Measurements from ENCODE around the gene WWC1.
"Not testable (repeated sequence)": the region's sequence is repeated elsewhere in the genome, so short reads cannot be mapped to it uniquely, and the experiment has no call there.

The WWC1 gene

GRCh38 chr5:168424594-168425323 is 133.3 kb downstream of the WWC1 start:
- H3K4me3 Mint-ChIP-seq = no peak overlapping the region
- no peaks in the 10 kb centered on the region for H3K36me3 Mint-ChIP-seq (ENCODE audit: low read depth)
- no peak overlapping the region for H3K27ac Mint-ChIP-seq
- H3K4me1 Mint-ChIP-seq (ENCODE audit: low read depth) = no peaks in the 10 kb centered on the region
- H3K27me3 Mint-ChIP-seq (ENCODE audit: low read depth) = no peaks in the 10 kb centered on the region
- H3K9me3 Mint-ChIP-seq = no peaks in the 10 kb centered on the region

GRCh38 chr5:168426007-168426863 is 134.8 kb downstream of the WWC1 start:
- Mint-ChIP-seq H3K4me1 (ENCODE audit: low read depth) (no peaks in the 10 kb centered on the region), H3K9me3 (no peaks in the 10 kb centered on the region), H3K27me3 (ENCODE audit: low read depth) (no peaks in the 10 kb centered on the region)

GRCh38 chr5:168426864-168427172 is 135.4 kb downstream of the WWC1 start:
- H3K36me3 Mint-ChIP-seq (ENCODE audit: low read depth) = no peaks in the 10 kb centered on the region
- no peaks in the 10 kb centered on the region for H3K4me1 Mint-ChIP-seq (ENCODE audit: low read depth)
- no peaks in the 10 kb centered on the region for H3K9me3 Mint-ChIP-seq
- no peaks in the 10 kb centered on the region for H3K27me3 Mint-ChIP-seq (ENCODE audit: low read depth)
- H3K4me3 Mint-ChIP-seq = no peak overlapping the region
- no peak overlapping the region for H3K27ac Mint-ChIP-seq

More at GRCh38 chr5:168426007-168426863, 134.8 kb downstream of the WWC1 start:
- Mint-ChIP-seq H3K27ac (no peak overlapping the region), H3K4me3 (no peak overlapping the region), H3K36me3 (ENCODE audit: low read depth) (no peaks in the 10 kb centered on the region)

GRCh38 chr5:168427224-168427623 is 135.8 kb downstream of the WWC1 start:
- H3K27me3 Mint-ChIP-seq (ENCODE audit: low read depth) = no peaks in the 10 kb centered on the region
- no peak overlapping the region for H3K27ac Mint-ChIP-seq
- no peaks in the 10 kb centered on the region for H3K4me1 Mint-ChIP-seq (ENCODE audit: low read depth)
- H3K4me3 Mint-ChIP-seq = no peak overlapping the region
- no peaks in the 10 kb centered on the region for H3K36me3 Mint-ChIP-seq (ENCODE audit: low read depth)
- H3K9me3 Mint-ChIP-seq = no peaks in the 10 kb centered on the region

DNA sequence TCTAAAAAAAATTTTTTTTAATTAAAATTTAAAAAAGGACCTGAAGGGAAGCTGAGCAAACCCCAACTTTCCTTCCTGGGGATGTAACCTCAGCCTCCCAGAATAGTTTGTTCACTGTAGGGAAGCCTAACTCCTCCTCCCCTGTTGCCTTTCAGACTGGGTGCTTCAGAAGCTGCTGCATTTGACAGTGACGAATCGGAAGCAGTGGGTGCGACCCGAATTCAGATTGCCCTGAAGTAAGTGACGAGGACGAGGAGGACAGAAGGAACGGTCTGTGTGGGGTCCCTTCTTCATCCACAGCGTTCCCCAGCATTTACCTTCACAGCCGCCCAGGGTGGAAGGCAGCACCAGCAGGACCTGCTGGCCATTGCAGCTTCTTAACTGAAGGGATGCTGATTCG is 137.1 kb downstream of the WWC1 start:
- no peak overlapping the region for H3K27ac Mint-ChIP-seq
- no peaks in the 10 kb centered on the region for H3K36me3 Mint-ChIP-seq (ENCODE audit: low read depth)
- H3K9me3 Mint-ChIP-seq = no peaks in the 10 kb centered on the region
- no peak overlapping the region for H3K4me3 Mint-ChIP-seq
- no peaks in the 10 kb centered on the region for H3K4me1 Mint-ChIP-seq (ENCODE audit: low read depth)
- no peaks in the 10 kb centered on the region for H3K27me3 Mint-ChIP-seq (ENCODE audit: low read depth)

DNA sequence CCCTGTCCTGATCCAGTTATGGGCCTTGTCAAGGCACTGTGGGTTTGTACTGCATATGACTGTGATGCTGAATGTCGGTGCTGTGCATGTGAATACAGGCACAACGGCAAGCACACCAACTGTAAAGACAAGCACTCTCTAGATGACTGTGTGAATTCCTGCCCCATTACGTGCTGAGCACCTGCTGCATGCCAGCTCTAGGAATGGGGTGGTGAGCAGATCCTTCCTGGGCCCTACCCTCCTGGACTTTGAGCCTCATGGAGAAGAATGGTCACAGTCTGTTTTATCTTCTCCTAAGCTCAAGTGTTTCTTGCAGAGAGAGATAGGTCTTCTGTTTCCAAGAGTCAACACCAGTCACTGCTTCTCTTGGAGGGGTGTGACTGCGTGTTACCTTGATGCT is 138.9 kb downstream of the WWC1 start:
- H3K27me3 Mint-ChIP-seq (ENCODE audit: low read depth) = no peaks in the 10 kb centered on the region
- H3K36me3 Mint-ChIP-seq (ENCODE audit: low read depth) = no peaks in the 10 kb centered on the region
- H3K4me1 Mint-ChIP-seq (ENCODE audit: low read depth) = no peaks in the 10 kb centered on the region
- no peak overlapping the region for H3K4me3 Mint-ChIP-seq
- no peaks in the 10 kb centered on the region for H3K9me3 Mint-ChIP-seq
- H3K27ac Mint-ChIP-seq = no peak overlapping the region

GRCh38 chr5:168432903-168433302 is 141.5 kb downstream of the WWC1 start:
- no peak overlapping the region for H3K4me3 Mint-ChIP-seq
- H3K4me1 Mint-ChIP-seq (ENCODE audit: low read depth) = no peaks in the 10 kb centered on the region
- peaks cover 5% of the 10 kb centered on the region for H3K27me3 Mint-ChIP-seq (ENCODE audit: low read depth)
- H3K27ac Mint-ChIP-seq = no peak overlapping the region
- H3K9me3 Mint-ChIP-seq = no peaks in the 10 kb centered on the region
- H3K36me3 Mint-ChIP-seq (ENCODE audit: low read depth) = no peaks in the 10 kb centered on the region

GRCh38 chr5:168434001-168434400 is 142.6 kb downstream of the WWC1 start:
- no peaks in the 10 kb centered on the region for H3K36me3 Mint-ChIP-seq (ENCODE audit: low read depth)
- no peaks in the 10 kb centered on the region for H3K4me1 Mint-ChIP-seq (ENCODE audit: low read depth)
- no peaks in the 10 kb centered on the region for H3K9me3 Mint-ChIP-seq
- no peak overlapping the region for H3K4me3 Mint-ChIP-seq
- no peak overlapping the region for H3K27ac Mint-ChIP-seq
- peaks cover 5% of the 10 kb centered on the region for H3K27me3 Mint-ChIP-seq (ENCODE audit: low read depth)

GRCh38 chr5:168434746-168435321 is 143.4 kb downstream of the WWC1 start:
- Mint-ChIP-seq H3K27ac (no peak overlapping the region), H3K4me3 (no peak overlapping the region), H3K36me3 (ENCODE audit: low read depth) (no peaks in the 10 kb centered on the region), H3K4me1 (ENCODE audit: low read depth) (no peaks in the 10 kb centered on the region), H3K9me3 (no peaks in the 10 kb centered on the region), H3K27me3 (ENCODE audit: low read depth) (peaks cover 5% of the 10 kb centered on the region)

GRCh38 chr5:168435340-168435739 is 143.9 kb downstream of the WWC1 start:
- not testable (repeated sequence) for H3K4me1 Mint-ChIP-seq (ENCODE audit: low read depth); H3K27me3 Mint-ChIP-seq (ENCODE audit: low read depth); H3K9me3 Mint-ChIP-seq

GRCh38 chr5:168438349-168438748 is 146.9 kb downstream of the WWC1 start:
- H3K27me3 Mint-ChIP-seq (ENCODE audit: low read depth) = peaks cover 5% of the 10 kb centered on the region
- H3K27ac Mint-ChIP-seq = no peak overlapping the region
- H3K36me3 Mint-ChIP-seq (ENCODE audit: low read depth) = no peaks in the 10 kb centered on the region
- no peak overlapping the region for H3K4me3 Mint-ChIP-seq
- no peaks in the 10 kb centered on the region for H3K4me1 Mint-ChIP-seq (ENCODE audit: low read depth)
- H3K9me3 Mint-ChIP-seq = no peaks in the 10 kb centered on the region

More at GRCh38 chr5:168435340-168435739, 143.9 kb downstream of the WWC1 start:
- not testable (repeated sequence) for H3K36me3 Mint-ChIP-seq (ENCODE audit: low read depth); H3K27ac Mint-ChIP-seq; H3K4me3 Mint-ChIP-seq

DNA sequence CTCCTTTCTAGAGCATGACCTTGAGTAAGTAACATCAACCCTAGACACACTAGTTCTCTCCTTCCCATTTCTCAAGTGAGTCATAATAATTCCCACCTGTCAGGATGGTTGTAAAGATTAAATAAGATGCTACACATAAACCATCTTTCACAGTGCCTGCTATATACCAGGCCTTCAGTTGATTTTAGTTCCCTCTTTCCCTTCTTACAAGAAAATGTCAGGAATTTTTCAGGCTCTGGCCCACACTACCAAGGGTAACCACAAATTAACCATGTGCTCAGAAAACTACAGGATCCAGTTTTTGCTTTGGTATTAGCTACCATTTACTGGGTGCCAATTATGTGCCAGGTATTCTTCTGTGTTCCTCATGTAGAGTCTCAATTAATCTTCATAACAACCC is 152.1 kb downstream of the WWC1 start:
- Mint-ChIP-seq H3K9me3 (no peaks in the 10 kb centered on the region), H3K4me1 (ENCODE audit: low read depth) (no peaks in the 10 kb centered on the region), H3K27ac (no peak overlapping the region), H3K4me3 (no peak overlapping the region), H3K27me3 (ENCODE audit: low read depth) (peaks cover 5% of the 10 kb centered on the region), H3K36me3 (ENCODE audit: low read depth) (no peaks in the 10 kb centered on the region)

DNA sequence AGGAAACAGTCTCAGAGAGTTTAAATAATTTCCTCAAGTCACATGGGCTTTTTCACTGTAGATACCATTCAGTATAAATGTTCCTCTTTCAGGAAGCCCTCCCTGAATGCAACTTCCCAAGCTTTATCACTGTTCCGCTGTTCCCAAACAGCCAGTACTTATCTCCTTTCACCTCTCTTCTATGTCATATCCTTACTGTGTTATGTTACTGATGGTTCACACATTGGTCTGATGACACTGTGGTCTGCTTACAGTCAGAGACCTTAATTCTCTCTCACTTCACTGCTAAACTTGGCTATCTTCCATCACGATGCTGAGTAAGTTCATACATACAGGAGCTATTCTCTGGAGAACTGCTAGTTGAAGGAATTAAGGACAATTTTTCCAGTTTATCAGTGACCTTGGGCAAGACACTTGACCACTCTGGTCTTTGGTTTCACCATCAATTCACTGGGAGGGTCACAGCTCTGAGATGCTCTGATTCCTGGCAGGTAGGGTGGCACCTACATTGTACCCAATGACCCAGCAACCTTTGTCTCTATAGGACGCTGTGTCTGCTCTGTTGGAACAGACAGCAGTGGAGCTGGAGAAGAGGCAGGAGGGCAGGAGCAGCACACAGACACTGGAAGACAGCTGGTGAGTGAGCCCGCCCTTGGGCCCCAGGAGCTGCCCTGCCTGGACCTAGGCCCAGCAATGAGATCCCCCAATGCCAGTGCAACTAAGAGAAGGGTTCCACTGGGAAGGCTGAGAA is 152.7 kb downstream of the WWC1 start:
- Mint-ChIP-seq H3K9me3 (no peaks in the 10 kb centered on the region), H3K27me3 (ENCODE audit: low read depth) (peaks cover 5% of the 10 kb centered on the region), H3K36me3 (ENCODE audit: low read depth) (no peaks in the 10 kb centered on the region)

GRCh38 chr5:168446983-168447619 is 155.7 kb downstream of the WWC1 start:
- Mint-ChIP-seq H3K36me3 (ENCODE audit: low read depth) (no peaks in the 10 kb centered on the region), H3K27me3 (ENCODE audit: low read depth) (peaks cover 5% of the 10 kb centered on the region), H3K27ac (no peak overlapping the region), H3K4me1 (ENCODE audit: low read depth) (no peaks in the 10 kb centered on the region), H3K4me3 (no peak overlapping the region), H3K9me3 (no peaks in the 10 kb centered on the region)

More for the DNA sequence above, 152.7 kb downstream of the WWC1 start:
- Mint-ChIP-seq H3K4me1 (ENCODE audit: low read depth) (no peaks in the 10 kb centered on the region), H3K4me3 (no peak overlapping the region), H3K27ac (no peak overlapping the region)
